Activated CD4-positive, alpha-beta T cell treated with anti-CD3 and anti-CD28 coated beads, Interleukin-2, amount 10 ng/mL, durations not matched to agents 24 days and 14 days (primary cell): ENCODE results near the gene PUM1. TPM values are rescaled to one million over a fixed set of nuclear protein-coding genes. Genes with fewer than 3 reads are reported as not detected.

Source experiments
- DNase-seq: peaks from one replicate; pipeline ENCODE4 v3.0.0; 2022
- H3K27ac Mint-ChIP-seq: one replicate; pipeline ENCODE4 v1.8.0; 2022; ENCODE audit warnings: mild to moderate bottlenecking, mixed read lengths
- H3K27me3 Mint-ChIP-seq: one replicate; pipeline ENCODE4 v1.8.0; 2022; ENCODE audit warnings: mixed read lengths
- H3K36me3 Mint-ChIP-seq: one replicate; pipeline ENCODE4 v1.8.0; 2022; ENCODE audit warnings: low read depth, mild to moderate bottlenecking, mixed read lengths
- H3K4me1 Mint-ChIP-seq: one replicate; pipeline ENCODE4 v1.8.0; 2021; ENCODE audit warnings: mixed read lengths
- H3K4me3 Mint-ChIP-seq: one replicate; pipeline ENCODE4 v1.8.0; 2022; ENCODE audit warnings: mild to moderate bottlenecking, moderate library complexity, mixed read lengths
- H3K9me3 Mint-ChIP-seq: one replicate; pipeline ENCODE4 v1.8.0; 2021; ENCODE audit warnings: mixed read lengths
- intact Hi-C: fragments of 100-400 bp; cut with micrococcal nuclease; formaldehyde crosslinking; loops from one replicate; pipeline ENCODE4 v1.15.1; 2023
- total RNA-seq: library from RNA; stranded (reverse); gene quantifications from 2 replicates; pipeline ENCODE4 v1.2.3, GENCODE V29; 2022

The PUM1 gene
- total RNA-seq, 1 donor from 2014 or later = 132 TPM

- no peak for DNase-seq
- Mint-ChIP-seq H3K27me3 (no peaks in the 10 kb centered on the region), H3K27ac (peak overlapping the region; percentile 1), H3K4me1 (peaks cover 42% of the 10 kb centered on the region), H3K9me3 (no peaks in the 10 kb centered on the region), H3K36me3 (peaks cover 40% of the 10 kb centered on the region), H3K4me3 (no peak overlapping the region)
- intact Hi-C loops = no loop called here
Observed at GRCh38 chr1:31031330-31032143, 34.0 kb downstream of the PUM1 start.

GRCh38 chr1:31029026-31029425, 36.5 kb downstream of the PUM1 start:
- DNase-seq = no peak
- intact Hi-C loops = no loop called here

GRCh38 chr1:31027693-31028526, 37.6 kb downstream of the PUM1 start:
- Mint-ChIP-seq H3K4me1 (peaks cover 40% of the 10 kb centered on the region), H3K27me3 (no peaks in the 10 kb centered on the region), H3K9me3 (no peaks in the 10 kb centered on the region), H3K27ac (peak overlapping the region; percentile 29), H3K4me3 (peak overlapping the region; percentile 40), H3K36me3 (peaks cover 42% of the 10 kb centered on the region)
- DNase-seq = no peak
- intact Hi-C loops = no loop called here

More at GRCh38 chr1:31029026-31029425, 36.5 kb downstream of the PUM1 start:
- Mint-ChIP-seq H3K36me3 (peaks cover 40% of the 10 kb centered on the region), H3K27ac (no peak overlapping the region), H3K4me3 (no peak overlapping the region), H3K4me1 (peaks cover 38% of the 10 kb centered on the region), H3K9me3 (no peaks in the 10 kb centered on the region), H3K27me3 (no peaks in the 10 kb centered on the region)

- Mint-ChIP-seq H3K27me3 (no peaks in the 10 kb centered on the region), H3K36me3 (peaks cover 33% of the 10 kb centered on the region), H3K4me3 (no peak overlapping the region), H3K27ac (no peak overlapping the region), H3K4me1 (peaks cover 35% of the 10 kb centered on the region), H3K9me3 (no peaks in the 10 kb centered on the region)
- intact Hi-C loops = no loop called here
- no peak for DNase-seq
Observed at GRCh38 chr1:31022259-31022658, 43.3 kb downstream of the PUM1 start.

- H3K4me1 Mint-ChIP-seq = peaks cover 31% of the 10 kb centered on the region
Observed at GRCh38 chr1:31020007-31020790, 45.3 kb downstream of the PUM1 start.

GRCh38 chr1:31019401-31019800, 46.1 kb downstream of the PUM1 start:
- Mint-ChIP-seq H3K27ac (no peak overlapping the region), H3K9me3 (no peaks in the 10 kb centered on the region), H3K27me3 (no peaks in the 10 kb centered on the region), H3K36me3 (peaks cover 28% of the 10 kb centered on the region), H3K4me3 (no peak overlapping the region), H3K4me1 (peaks cover 31% of the 10 kb centered on the region)
- no peak for DNase-seq
- intact Hi-C loops = no loop called here

More at GRCh38 chr1:31020007-31020790, 45.3 kb downstream of the PUM1 start:
- DNase-seq = no peak
- peak overlapping the region; percentile 7 for H3K27ac Mint-ChIP-seq
- no peaks in the 10 kb centered on the region for H3K27me3 Mint-ChIP-seq
- intact Hi-C loops = no loop called here
- no peaks in the 10 kb centered on the region for H3K9me3 Mint-ChIP-seq
- no peak overlapping the region for H3K4me3 Mint-ChIP-seq
- H3K36me3 Mint-ChIP-seq = peaks cover 28% of the 10 kb centered on the region

DNA sequence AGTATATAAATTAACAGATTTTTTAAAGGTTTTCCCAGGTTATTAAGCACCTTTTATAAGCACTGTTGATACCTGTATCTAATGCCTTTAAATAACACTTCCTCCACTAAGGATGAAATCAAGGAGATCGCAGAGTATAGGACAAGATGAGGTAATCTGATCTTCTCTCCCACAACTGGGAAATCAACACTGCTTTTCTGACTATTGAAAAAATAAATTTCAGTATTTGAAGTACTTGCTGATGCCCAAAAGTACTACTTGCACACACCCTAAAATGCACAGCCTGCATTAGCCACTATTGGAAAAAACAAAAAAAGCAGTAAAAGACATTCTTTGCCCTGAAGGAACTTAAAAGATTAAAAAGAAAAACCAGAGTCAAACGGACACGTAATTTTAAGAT, 48.6 kb downstream of the PUM1 start:
- Mint-ChIP-seq H3K9me3 (no peaks in the 10 kb centered on the region), H3K27ac (no peak overlapping the region), H3K36me3 (peaks cover 18% of the 10 kb centered on the region), H3K4me1 (peaks cover 36% of the 10 kb centered on the region), H3K27me3 (no peaks in the 10 kb centered on the region), H3K4me3 (no peak overlapping the region)
- no peak for DNase-seq
- intact Hi-C loops = no loop called here

- no peak overlapping the region for H3K27ac Mint-ChIP-seq
- no peak overlapping the region for H3K4me3 Mint-ChIP-seq
- H3K36me3 Mint-ChIP-seq = peaks cover 12% of the 10 kb centered on the region
- intact Hi-C loops = no loop called here
- peaks cover 38% of the 10 kb centered on the region for H3K4me1 Mint-ChIP-seq
- no peaks in the 10 kb centered on the region for H3K27me3 Mint-ChIP-seq
- no peaks in the 10 kb centered on the region for H3K9me3 Mint-ChIP-seq
- DNase-seq = no peak
Observed at GRCh38 chr1:31013187-31013864, 52.2 kb downstream of the PUM1 start.

DNA sequence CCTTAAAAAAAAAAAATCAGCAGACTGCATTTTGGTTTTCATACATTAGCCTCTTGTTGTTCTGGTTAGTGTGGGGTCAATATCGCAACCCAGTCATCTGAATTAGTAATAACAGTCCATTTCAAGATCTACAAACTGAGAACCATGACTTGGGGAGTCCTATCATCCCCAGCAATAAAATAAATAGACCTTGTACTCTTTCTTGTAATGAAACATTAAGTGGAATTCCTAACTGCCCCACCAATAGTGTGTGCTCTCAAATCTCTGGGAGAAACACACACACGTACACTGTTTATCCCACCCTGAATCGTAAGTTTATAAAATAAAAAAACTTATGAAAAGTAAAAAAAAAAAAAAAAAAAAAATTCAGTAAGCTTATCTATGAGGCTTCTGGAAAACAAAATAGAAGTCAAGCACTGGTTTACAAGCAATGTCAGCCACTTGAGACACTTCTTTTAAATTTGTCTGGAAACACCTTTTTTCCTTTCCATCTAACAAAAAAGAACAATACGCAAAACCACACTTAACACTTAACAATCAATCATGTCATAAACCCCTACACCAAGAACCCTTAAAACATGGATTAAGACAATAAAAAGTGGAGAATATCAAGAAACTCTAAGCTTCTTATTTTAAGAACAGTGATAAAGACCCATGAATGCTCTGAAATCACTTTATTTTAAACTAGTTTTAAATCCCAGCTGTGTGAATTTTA, 53.1 kb downstream of the PUM1 start:
- peaks cover 16% of the 10 kb centered on the region for H3K36me3 Mint-ChIP-seq
- peaks cover 46% of the 10 kb centered on the region for H3K4me1 Mint-ChIP-seq

GRCh38 chr1:31011719-31012118, 53.8 kb downstream of the PUM1 start:
- Mint-ChIP-seq H3K36me3 (peaks cover 18% of the 10 kb centered on the region), H3K27me3 (no peaks in the 10 kb centered on the region), H3K27ac (no peak overlapping the region), H3K4me1 (peaks cover 43% of the 10 kb centered on the region), H3K9me3 (no peaks in the 10 kb centered on the region), H3K4me3 (no peak overlapping the region)
- intact Hi-C loops = no loop called here
- DNase-seq = no peak

More for the DNA sequence above, 53.1 kb downstream of the PUM1 start:
- intact Hi-C loops = no loop called here
- DNase-seq = no peak
- no peaks in the 10 kb centered on the region for H3K27me3 Mint-ChIP-seq
- no peak overlapping the region for H3K27ac Mint-ChIP-seq
- H3K9me3 Mint-ChIP-seq = no peaks in the 10 kb centered on the region
- H3K4me3 Mint-ChIP-seq = no peak overlapping the region

GRCh38 chr1:31010086-31010989, 55.2 kb downstream of the PUM1 start:
- peak overlapping the region; percentile 81 for H3K27ac Mint-ChIP-seq

DNA sequence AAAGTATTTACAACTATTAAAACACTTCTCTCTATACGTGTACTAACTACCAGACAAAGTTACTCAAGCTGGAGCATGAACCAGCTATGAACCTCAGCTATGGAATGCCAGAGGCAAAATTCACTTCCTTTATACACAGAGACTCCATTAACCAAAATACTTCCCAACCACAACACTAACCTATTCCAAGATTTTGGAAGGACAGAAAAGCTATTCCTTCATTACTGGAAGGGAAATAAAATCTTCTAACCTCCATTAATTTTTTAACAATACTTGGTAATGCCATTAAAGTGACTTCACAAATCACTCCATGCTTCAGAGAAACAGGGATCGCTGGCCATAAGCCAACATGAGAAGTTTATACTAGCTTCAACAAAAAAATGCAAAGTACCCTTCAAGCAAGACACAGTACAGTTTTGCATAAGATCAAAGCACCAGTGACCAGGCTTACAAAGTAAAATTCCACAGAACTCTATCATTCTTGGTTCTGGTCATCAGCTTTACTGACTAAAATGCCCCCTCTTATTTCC, 58.0 kb downstream of the PUM1 start:
- Mint-ChIP-seq H3K4me1 (peaks cover 39% of the 10 kb centered on the region), H3K27ac (peak overlapping the region; percentile 50), H3K4me3 (no peak overlapping the region), H3K27me3 (no peaks in the 10 kb centered on the region), H3K36me3 (peaks cover 43% of the 10 kb centered on the region), H3K9me3 (no peaks in the 10 kb centered on the region)
- intact Hi-C loops = no loop called here
- DNase-seq = no peak

More at GRCh38 chr1:31010086-31010989, 55.2 kb downstream of the PUM1 start:
- DNase-seq = peak; percentile 67
- Mint-ChIP-seq H3K4me3 (no peak overlapping the region), H3K36me3 (peaks cover 27% of the 10 kb centered on the region), H3K9me3 (no peaks in the 10 kb centered on the region), H3K4me1 (peaks cover 47% of the 10 kb centered on the region), H3K27me3 (no peaks in the 10 kb centered on the region)
- intact Hi-C loops = loop anchor here (1.0 kb wide), 3 partner anchors 15 to 55 kb away; partner anchors contain the start of gene PUM1
